Measurements from ENCODE around the gene ARPC5. TPM values are rescaled to one million over a fixed set of nuclear protein-coding genes. Genes with fewer than 3 reads are reported as not detected.
A peak's percentile ranks its signal among the peaks of the same experiment; 100 is the strongest.
"Not testable (repeated sequence)": the region's sequence is repeated elsewhere in the genome, so short reads cannot be mapped to it uniquely, and the experiment has no call there.

Gene ARPC5
- total RNA-seq, result 100 to 1,000 TPM; 119 to 670 (median 172) TPM

DNA sequence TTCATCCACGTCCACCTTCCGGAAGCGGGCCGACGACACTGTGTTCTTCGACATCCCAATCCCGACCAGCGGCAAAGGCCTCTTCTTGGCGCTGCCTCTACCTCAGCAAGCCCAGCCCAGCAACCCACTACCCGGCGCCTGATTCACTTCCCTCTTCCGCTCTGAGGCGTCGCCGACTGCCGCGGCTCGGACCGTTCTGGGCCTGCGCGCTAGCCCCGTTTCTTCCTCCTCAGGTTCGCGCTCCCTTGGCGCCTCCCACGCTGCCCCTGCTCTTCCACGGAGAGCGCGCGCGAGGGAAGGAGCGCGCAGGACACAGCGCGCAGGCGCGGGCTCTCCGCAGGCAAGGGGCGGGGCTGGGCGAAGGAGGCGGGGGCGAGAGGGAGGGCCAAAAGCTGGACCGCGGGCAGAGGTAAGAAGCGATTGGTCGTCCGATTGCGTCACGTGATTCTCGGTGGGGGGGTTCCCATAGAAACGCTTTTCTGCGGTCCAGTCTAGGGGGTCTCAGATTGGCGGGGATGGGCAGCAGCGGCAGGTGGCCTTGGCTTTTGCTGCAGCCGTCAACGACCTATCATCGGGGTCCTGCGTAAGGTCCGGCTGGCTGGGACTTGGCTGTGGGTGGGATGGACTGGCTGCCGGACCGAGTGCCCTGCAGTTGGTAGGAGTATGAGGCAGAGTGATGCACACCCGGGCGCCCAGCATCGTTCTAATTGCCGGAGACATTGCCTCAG is at the start of gene ARPC5:
ARPC5 (minus strand) TSS at position 178 of the 728 bp plus-strand sequence; CDS start at position 54, 124 bp downstream.
- Histone ChIP-seq H3K27ac (peak within 1 kb of the TSS; percentile 64 to 72), H3K4me1 (replicated peaks in 1 of 2) (peaks cover 4 to 18% of the 10 kb centered on the region in 2 donors), H3K4me3 (peak within 1 kb of the TSS; percentile 53 to 62 (median 60))
- in situ Hi-C loops (cut with MboI; ENCODE audit: low pct_unique_long_range_greater_than_20kb in 2 of 9, low sequenced_read_pairs in 9 of 9, unreplicated experiment in 9 of 9), result loop anchor here in 1 of 9 experiments (25.0 kb wide), 1 partner anchor 277 kb away; no protein-coding TSS in a partner anchor
- WGBS, 10 experiments, result 0 to 7% (median 1%) methylated on average over 1 to 31 of the region's 65 CpGs; no CpG with 5 or more reads in 4 of the 10 experiments
- ATAC-seq (replicated peaks in 6 of 8), result peak; percentile 78 to 93 (median 90)

DNA sequence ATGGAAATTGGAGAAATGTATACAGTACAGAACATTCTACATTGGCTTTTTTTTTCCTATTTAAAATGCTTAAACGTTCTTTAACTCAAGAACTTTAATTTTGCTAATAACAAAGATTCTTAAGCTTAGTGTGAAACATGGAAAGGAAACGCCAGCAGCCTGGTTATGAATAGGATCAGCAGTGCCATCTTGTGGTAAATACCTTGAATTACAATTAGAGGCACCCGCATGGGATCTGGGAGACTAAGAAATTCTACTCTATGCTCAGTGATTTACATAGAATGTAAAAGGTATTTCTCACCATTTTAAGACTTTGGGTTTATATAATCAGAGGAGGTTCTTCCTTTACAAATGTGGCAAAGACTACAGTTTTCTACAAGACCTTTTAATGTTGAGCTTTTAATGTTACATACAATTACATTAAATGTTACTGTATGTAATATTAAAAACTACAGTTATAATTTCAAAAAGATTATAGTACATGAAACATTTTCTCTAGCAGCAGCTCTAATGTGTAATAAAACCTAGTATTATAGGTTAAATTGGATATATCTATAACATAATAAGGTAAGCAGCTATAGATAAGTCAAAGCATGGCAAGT is 49.6 kb upstream of the ARPC5 start:
- in situ Hi-C loops (cut with MboI; ENCODE audit: low pct_unique_long_range_greater_than_20kb in 2 of 9, low sequenced_read_pairs in 9 of 9, unreplicated experiment in 9 of 9), result loop anchor here in 1 of 9 experiments (10.0 kb wide), 1 partner anchor 230 kb away; no protein-coding TSS in a partner anchor

DNA sequence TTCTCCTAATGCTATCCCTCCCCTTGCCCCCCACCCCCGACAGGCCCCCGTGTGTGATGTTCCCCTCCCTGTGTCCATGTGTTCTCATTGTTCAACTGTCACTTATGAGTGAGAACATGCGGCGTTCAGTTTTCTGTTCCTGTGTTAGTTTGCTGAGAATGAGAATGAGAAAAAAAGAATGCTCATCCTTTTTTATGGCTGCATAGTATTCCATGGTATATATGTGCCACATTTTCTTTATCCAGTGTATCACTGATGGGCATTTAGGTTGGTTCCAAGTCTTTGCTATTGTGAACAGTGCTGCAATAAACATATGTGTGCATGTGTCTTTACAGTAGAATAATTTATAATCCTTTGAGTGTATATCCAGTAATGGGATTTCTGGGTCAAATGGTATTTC is 43.8 kb upstream of the ARPC5 start:
- H3K27ac ChIP-seq; in situ Hi-C loops (cut with MboI; ENCODE audit: low pct_unique_long_range_greater_than_20kb in 2 of 9, low sequenced_read_pairs in 9 of 9, unreplicated experiment in 9 of 9); H3K4me3 ChIP-seq; ATAC-seq (replicated peaks in 6 of 8): not testable (repeated sequence)
- peaks cover 10 to 11% of the 10 kb centered on the region in 2 donors for H3K4me1 ChIP-seq (replicated peaks in 1 of 2)
- WGBS, 10 experiments, result 100% methylated on average over 1 to 3 of the region's 4 CpGs; no CpG with 5 or more reads in 6 of the 10 experiments

More for the DNA sequence above, 49.6 kb upstream of the ARPC5 start:
- Histone ChIP-seq H3K4me1 (replicated peaks in 1 of 2) (no peaks in the 10 kb centered on the region), H3K27ac (no peak overlapping the region), H3K4me3 (no peak overlapping the region)
- WGBS, 10 experiments, result 0 to 26% (median 17%) methylated on average over 2 to 3 of the region's 3 CpGs
- ATAC-seq (replicated peaks in 6 of 8), result peak in 4 of 8 experiments; percentile 39 to 78 (median 72)

- H3K27ac ChIP-seq, result no peak overlapping the region
- in situ Hi-C loops (cut with MboI; ENCODE audit: low pct_unique_long_range_greater_than_20kb in 2 of 9, low sequenced_read_pairs in 9 of 9, unreplicated experiment in 9 of 9), result no loop called here
- 80 to 100% (median 100%) methylated on average over 1 to 3 of the region's 3 CpGs; no CpG with 5 or more reads in 4 of the 10 experiments for WGBS, 10 experiments
- no peak for ATAC-seq (replicated peaks in 6 of 8)
- peaks cover 10 to 11% of the 10 kb centered on the region in 2 donors for H3K4me1 ChIP-seq (replicated peaks in 1 of 2)
- no peak overlapping the region for H3K4me3 ChIP-seq
Observed at GRCh38 chr1:183678819-183679218, 43.2 kb upstream of the ARPC5 start.

- 0 to 20% (median 2%) methylated on average over 1 to 2 of the region's 2 CpGs for WGBS, 10 experiments
Observed at GRCh38 chr1:183676586-183677189, 41.1 kb upstream of the ARPC5 start.

GRCh38 chr1:183675883-183676585 is 40.5 kb upstream of the ARPC5 start:
- Histone ChIP-seq H3K27ac (peak overlapping the region in 1 of 2 donors; percentile 4), H3K4me3 (no peak overlapping the region), H3K4me1 (replicated peaks in 1 of 2) (peaks cover 10 to 11% of the 10 kb centered on the region in 2 donors)
- in situ Hi-C loops (cut with MboI; ENCODE audit: low pct_unique_long_range_greater_than_20kb in 2 of 9, low sequenced_read_pairs in 9 of 9, unreplicated experiment in 9 of 9), result no loop called here
- ATAC-seq (replicated peaks in 6 of 8), result peak in 1 of 8 experiments; percentile 47
- 0 to 90% (median 58%) methylated on average over 1 to 3 of the region's 3 CpGs for WGBS, 10 experiments

More at GRCh38 chr1:183676586-183677189, 41.1 kb upstream of the ARPC5 start:
- Histone ChIP-seq H3K4me1 (replicated peaks in 1 of 2) (peaks cover 10 to 11% of the 10 kb centered on the region in 2 donors), H3K4me3 (no peak overlapping the region), H3K27ac (peak overlapping the region in 1 of 2 donors; percentile 4)
- ATAC-seq (replicated peaks in 6 of 8), result peak; percentile 81 to 100 (median 100)
- in situ Hi-C loops (cut with MboI; ENCODE audit: low pct_unique_long_range_greater_than_20kb in 2 of 9, low sequenced_read_pairs in 9 of 9, unreplicated experiment in 9 of 9), result no loop called here

GRCh38 chr1:183675381-183675780 is 39.8 kb upstream of the ARPC5 start:
- no peak for ATAC-seq (replicated peaks in 6 of 8)
- H3K4me1 ChIP-seq (replicated peaks in 1 of 2), result peaks cover 10 to 11% of the 10 kb centered on the region in 2 donors
- no peak overlapping the region for H3K27ac ChIP-seq
- in situ Hi-C loops (cut with MboI; ENCODE audit: low pct_unique_long_range_greater_than_20kb in 2 of 9, low sequenced_read_pairs in 9 of 9, unreplicated experiment in 9 of 9), result no loop called here
- H3K4me3 ChIP-seq, result no peak overlapping the region

DNA sequence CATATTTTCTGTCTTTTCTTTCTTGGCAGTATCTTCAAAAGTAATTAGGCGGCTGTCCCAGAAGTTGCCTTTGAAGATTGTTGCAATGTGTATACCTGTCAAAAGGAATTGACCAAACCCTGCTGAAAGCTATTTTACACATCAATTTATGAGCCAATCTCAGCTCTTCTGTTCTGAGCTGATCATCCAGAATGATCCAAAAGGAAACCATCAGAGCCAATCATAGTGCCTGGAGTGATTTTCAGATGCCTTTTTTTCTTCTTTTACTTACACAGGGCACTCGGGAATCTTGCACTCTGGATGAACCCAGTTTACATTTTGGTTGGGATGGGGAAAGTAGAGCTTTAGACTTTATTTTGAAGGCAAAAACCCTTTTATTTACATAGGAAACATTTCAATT is 39.3 kb upstream of the ARPC5 start:
- no peak for ATAC-seq (replicated peaks in 6 of 8)
- Histone ChIP-seq H3K4me1 (replicated peaks in 1 of 2) (peaks cover 10 to 11% of the 10 kb centered on the region in 2 donors), H3K4me3 (no peak overlapping the region), H3K27ac (no peak overlapping the region)
- in situ Hi-C loops (cut with MboI; ENCODE audit: low pct_unique_long_range_greater_than_20kb in 2 of 9, low sequenced_read_pairs in 9 of 9, unreplicated experiment in 9 of 9), result loop anchor here in 6 of 9 experiments (25.0 kb wide), 1 partner anchor 237 kb away; no protein-coding TSS in a partner anchor
- WGBS, 10 experiments, result 75 to 100% (median 92%) methylated on average over 1 to 2 of the region's 2 CpGs; no CpG with 5 or more reads in 1 of the 10 experiments

- H3K4me3 ChIP-seq, result no peak overlapping the region
- peak in 1 of 8 experiments; percentile 18 for ATAC-seq (replicated peaks in 6 of 8)
- peaks cover 10 to 11% of the 10 kb centered on the region in 2 donors for H3K4me1 ChIP-seq (replicated peaks in 1 of 2)
- WGBS, 10 experiments, result 20 to 100% (median 83%) methylated on average over 1 of the region's 1 CpG; no CpG with 5 or more reads in 3 of the 10 experiments
- in situ Hi-C loops (cut with MboI; ENCODE audit: low pct_unique_long_range_greater_than_20kb in 2 of 9, low sequenced_read_pairs in 9 of 9, unreplicated experiment in 9 of 9), result loop anchor here in 6 of 9 experiments (25.0 kb wide), 1 partner anchor 238 kb away; no protein-coding TSS in a partner anchor
- H3K27ac ChIP-seq, result no peak overlapping the region
Observed at GRCh38 chr1:183674339-183674738, 38.8 kb upstream of the ARPC5 start.

GRCh38 chr1:183673605-183674323 is 38.2 kb upstream of the ARPC5 start:
- WGBS, 10 experiments, result 89 to 100% (median 91%) methylated on average over 1 to 2 of the region's 2 CpGs; no CpG with 5 or more reads in 2 of the 10 experiments
- H3K4me1 ChIP-seq (replicated peaks in 1 of 2), result peaks cover 10 to 11% of the 10 kb centered on the region in 2 donors
- no peak for ATAC-seq (replicated peaks in 6 of 8)
- in situ Hi-C loops (cut with MboI; ENCODE audit: low pct_unique_long_range_greater_than_20kb in 2 of 9, low sequenced_read_pairs in 9 of 9, unreplicated experiment in 9 of 9), result loop anchor here in 6 of 9 experiments (25.0 kb wide), 1 partner anchor 239 kb away; no protein-coding TSS in a partner anchor
- no peak overlapping the region for H3K27ac ChIP-seq
- no peak overlapping the region for H3K4me3 ChIP-seq

- no peak overlapping the region for H3K27ac ChIP-seq
- in situ Hi-C loops (cut with MboI; ENCODE audit: low pct_unique_long_range_greater_than_20kb in 2 of 9, low sequenced_read_pairs in 9 of 9, unreplicated experiment in 9 of 9), result loop anchor here in 6 of 9 experiments (25.0 kb wide), 1 partner anchor 242 kb away; no protein-coding TSS in a partner anchor
- H3K4me3 ChIP-seq, result no peak overlapping the region
- no peaks in the 10 kb centered on the region for H3K4me1 ChIP-seq (replicated peaks in 1 of 2)
- WGBS, 10 experiments, result 88 to 100% (median 100%) methylated on average over 1 of the region's 1 CpG; no CpG with 5 or more reads in 2 of the 10 experiments
- no peak for ATAC-seq (replicated peaks in 6 of 8)
Observed at GRCh38 chr1:183670169-183670568, 34.6 kb upstream of the ARPC5 start.

DNA sequence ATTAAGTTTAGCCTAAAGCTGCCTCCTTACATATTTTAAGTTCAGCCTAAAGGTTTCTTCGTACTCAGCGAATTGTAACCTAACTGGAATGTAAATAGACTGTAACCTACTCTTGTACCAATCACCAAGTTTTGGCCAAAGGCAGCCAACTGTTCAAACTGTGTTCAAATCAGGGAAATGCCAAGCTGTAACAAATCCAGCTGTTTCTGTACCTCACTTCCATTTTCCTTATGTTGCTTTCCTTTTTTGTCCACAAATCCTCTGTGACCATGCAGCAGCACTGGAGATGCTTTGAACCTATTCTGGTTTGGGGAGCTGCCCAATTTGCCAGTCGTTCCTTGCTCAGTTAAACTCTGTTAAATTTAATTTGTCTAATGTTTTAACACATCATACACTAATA is 20.8 kb upstream of the ARPC5 start:
- in situ Hi-C loops (cut with MboI; ENCODE audit: low pct_unique_long_range_greater_than_20kb in 2 of 9, low sequenced_read_pairs in 9 of 9, unreplicated experiment in 9 of 9), result loop anchor here in 6 of 9 experiments (25.0 kb wide), 1 partner anchor 256 kb away; no protein-coding TSS in a partner anchor
- Histone ChIP-seq H3K27ac (no peak overlapping the region), H3K4me1 (replicated peaks in 1 of 2) (no peaks in the 10 kb centered on the region), H3K4me3 (no peak overlapping the region)
- 50 to 100% (median 91%) methylated on average over 1 to 3 of the region's 3 CpGs for WGBS, 10 experiments
- ATAC-seq (replicated peaks in 6 of 8), result no peak
